GM18508 (cell line): ENCODE measurements around the gene FBXO30.

Experiments
- ATAC-seq: cut with Tn5 transposase; IDR thresholded peaks from one replicate; pipeline ENCODE4 v1.9.1; 2021; ENCODE audit warnings: moderate number of reproducible peaks; ENCODE audit not compliant: insufficient read depth, unreplicated experiment

The FBXO30 gene, protein sequence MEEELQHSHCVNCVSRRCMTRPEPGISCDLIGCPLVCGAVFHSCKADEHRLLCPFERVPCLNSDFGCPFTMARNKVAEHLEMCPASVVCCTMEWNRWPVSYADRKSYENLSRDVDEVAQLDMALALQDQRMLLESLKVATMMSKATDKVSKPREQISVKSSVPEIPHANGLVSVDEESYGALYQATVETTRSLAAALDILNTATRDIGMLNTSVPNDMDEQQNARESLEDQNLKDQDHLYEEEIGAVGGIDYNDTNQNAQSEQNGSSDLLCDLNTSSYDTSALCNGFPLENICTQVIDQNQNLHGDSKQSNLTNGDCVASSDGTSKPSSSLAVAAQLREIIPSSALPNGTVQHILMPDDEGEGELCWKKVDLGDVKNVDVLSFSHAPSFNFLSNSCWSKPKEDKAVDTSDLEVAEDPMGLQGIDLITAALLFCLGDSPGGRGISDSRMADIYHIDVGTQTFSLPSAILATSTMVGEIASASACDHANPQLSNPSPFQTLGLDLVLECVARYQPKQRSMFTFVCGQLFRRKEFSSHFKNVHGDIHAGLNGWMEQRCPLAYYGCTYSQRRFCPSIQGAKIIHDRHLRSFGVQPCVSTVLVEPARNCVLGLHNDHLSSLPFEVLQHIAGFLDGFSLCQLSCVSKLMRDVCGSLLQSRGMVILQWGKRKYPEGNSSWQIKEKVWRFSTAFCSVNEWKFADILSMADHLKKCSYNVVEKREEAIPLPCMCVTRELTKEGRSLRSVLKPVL

DNA sequence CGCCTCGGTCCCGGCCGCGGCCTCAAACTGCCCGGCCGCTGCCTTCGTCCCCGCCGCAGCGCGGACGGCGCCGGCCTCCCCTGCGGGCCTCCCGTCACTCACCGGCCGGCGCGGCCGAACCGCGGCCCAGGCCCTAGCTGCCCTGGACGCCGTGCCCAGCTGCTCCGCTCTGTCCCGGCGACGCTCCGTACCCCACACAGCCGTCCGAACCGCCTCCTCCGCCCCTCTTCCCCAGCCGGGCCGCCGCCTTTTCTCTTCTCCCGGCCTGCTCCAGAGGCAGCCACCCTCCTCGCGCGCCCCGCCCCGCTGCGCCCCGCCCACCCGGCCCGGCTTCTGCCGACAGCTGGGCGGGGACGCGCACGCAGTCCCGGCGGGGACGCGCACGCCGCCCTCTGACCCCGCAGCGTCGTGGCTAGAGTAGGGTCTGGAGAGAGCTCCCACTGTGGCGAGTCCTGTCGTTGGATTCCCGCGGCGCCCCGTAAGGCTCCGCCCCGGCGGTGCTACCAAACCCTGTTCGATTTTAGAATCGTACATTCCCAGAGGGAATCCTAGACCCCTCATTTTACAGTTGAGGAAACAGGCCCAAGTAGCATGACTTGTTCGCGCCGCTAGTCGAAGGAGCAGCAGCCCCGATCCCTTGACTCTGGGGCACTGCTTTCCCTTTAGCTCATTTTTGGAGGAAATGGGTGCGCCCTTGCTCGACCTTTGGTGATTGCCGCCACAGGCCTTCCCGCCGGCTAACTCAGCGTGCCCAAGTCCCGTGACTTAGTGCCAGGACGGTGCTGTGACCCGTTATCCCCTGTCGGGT lies at the start of gene FBXO30:
Gene FBXO30, minus strand, starts transcription at position 295 of the 808 bp plus-strand sequence. CDS start 8,390 bp downstream, outside the sequence.
- ATAC-seq, result peak; percentile 38

DNA sequence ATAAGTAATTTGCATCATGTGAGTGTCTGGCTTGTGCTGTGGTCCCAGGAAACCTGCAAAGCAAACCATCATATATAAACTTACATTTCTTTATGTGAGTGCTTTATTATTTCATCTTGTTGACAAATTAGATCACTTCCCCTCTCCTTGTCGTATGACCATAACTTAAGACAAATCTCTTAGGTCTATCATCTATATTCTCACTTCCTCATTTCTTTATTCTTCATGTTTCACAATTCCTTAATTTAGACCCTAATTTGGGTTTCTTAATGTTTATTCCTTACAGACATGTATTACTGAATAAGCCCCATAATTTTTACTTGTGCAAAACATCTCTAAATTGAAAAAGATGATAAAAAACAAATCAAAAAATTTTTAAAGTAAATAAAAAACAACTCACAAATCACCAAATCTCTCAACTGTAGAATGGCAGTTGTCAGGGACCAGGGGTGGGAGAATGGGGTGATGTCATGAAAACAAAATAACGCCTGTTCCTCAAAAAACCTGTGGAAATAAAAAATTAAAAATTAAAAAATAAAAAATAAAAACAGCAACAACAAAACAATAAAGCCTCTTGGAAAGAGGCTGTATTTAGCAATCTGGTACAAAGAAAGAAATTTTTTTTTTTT lies 49.5 kb upstream of the FBXO30 start:
- ATAC-seq, result peak; percentile 41

DNA sequence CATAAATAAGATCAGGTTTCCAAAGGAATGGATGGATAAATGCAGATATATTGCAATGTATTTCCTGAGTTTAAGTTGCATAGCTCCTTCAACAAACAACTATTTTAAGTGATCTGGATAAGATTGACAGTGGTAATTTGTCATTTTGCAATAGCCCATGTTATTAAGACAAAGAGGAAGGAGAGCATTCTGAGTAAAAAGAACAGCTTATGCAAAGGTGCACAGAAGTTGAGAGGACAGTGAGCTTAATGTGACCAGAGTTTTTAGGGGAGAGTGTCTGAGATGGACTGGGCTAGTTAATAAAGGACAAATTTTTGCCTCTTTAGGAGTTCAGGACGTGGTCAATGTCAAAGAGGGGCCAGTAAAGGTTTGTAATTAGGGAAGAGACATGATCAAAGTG lies 48.8 kb upstream of the FBXO30 start:
- no peak for ATAC-seq

DNA sequence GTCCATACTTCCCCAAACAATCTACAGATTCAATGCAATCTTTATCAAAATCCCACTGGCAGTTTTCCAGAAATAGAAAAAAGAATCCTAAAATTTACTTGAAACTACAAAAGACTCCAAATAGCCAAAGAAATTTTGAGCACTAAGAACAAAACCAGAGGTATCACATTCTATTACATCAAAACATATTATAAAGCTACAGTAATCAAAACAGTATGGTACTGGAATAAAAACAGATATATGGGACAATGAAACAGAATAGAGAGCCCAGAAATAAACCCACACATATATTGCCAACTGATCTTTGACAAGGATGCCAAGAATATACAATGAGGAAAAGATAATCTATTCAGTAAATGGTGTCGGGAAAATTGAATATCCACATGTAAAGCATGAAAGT lies 46.0 kb upstream of the FBXO30 start:
- ATAC-seq, result no peak

DNA sequence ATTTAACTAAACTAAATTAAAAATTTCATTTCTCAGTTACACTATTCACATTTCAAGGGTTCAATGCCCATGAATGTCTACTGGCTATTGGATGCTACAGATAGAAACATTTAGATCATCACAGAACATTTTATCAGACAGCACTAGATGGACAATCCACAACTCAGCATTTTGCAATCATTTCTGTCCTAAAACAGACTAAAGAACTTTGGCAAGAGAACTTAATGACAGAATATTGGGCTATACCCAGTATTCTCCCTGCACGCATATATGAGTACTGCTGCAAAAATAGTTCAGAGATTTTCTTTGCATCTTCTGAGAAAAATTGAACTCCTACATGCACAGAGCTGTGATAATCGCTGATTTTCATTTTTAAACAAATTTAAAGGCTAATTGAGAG lies 36.1 kb upstream of the FBXO30 start:
- ATAC-seq, result no peak

DNA sequence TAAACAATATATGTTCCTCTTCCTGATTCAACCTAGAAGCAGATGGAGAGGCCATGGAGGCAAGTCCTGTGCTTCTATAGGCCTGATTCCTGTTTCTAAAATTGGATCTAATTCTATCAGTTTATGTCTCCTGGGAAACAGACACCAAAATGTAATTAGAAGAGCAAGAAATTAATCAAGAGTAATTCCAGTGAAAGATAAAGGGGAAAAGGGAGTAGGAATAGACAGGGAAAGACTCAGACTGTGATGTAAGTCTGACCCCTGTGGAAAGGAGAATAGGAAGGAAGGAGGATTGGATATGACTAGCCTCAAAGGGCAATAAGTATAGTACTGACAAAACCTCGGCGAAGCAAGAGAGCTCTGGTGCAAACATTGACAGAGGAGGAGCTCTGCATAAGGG lies 33.9 kb upstream of the FBXO30 start:
- no peak for ATAC-seq

DNA sequence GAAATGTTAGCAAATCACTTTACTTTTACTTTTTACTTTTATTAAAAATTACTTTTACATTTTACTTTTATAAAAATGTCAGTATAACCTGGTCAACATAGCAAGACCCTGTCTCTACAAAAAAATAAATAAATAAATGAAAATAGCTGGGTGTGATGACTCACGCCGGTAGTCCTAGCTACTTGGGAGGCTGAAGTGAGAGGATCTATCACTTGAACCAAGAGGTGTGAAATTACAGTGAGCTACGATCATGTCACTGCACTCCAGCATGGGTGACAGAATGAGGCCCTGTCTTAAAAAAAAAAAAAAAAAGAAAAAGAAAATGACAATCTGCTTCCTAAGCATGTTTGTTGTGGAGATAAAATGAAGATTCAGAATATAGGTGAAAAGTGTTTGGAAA lies 31.0 kb upstream of the FBXO30 start:
- ATAC-seq, result no peak

DNA sequence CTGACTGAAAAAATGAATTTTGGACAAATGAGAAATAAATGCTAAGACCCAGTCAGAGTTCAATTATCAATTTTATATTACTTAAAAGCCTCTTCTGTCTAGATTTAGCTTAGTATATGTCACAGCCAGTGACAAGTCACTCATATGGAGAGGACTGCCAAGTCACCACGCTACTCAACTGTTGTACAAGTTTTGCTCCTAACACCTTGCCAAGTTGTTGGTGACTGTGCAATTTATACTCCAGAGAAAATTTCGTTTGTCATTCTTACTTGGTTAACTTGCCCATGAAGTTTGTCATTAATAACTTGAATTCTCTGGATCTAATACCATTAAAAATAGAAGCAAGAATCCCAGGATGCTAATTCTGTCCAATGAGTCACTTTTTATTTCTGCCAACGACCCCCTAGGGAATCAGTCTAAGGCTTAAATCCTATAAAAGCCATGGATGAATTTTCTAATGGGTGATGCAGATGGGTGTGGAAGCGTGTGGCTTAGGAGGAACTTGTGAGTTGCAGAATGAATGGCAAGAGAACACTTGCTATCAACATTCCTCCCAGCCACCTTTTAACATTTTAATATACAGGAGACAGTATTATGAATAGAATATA lies 30.4 kb upstream of the FBXO30 start:
- ATAC-seq, result no peak

DNA sequence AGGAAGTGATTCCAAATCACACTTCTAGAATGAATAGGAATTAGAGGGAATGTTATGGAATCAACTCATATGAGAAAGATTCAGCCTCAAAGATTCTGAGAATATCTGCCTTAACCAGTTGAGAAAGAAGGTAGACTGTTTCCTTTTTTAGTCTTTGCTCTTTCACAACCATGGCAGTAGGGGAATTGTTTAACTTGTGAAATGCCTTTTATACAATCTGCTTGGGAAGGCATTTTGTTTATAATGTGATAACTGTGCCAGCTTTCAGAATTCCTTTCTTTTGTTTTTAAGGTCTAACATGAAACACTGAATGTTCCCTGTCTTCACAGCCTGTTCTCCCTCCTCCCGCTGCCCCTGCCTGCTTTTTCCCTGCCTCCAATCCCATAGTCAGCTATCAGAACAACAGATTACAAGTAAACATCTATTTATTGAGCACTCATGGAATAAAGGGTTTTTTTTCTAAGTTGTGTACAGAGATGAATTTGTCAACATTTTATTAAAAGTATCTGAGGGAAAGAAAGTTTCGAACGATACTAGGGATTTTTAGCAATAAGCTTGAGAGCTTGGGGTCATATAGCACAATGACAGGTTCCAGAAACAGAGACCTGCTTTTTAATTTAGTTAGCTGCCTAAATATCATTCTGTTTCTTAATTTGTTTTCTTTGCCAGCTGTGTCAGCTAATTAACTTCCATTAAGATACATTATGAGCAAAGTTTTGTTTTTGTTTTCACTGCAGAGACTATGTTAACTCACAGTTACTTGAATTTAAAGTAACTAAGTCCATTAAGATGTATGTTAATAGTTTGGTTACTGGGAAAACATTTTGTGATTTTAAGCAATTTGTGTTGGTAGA lies 28.3 kb upstream of the FBXO30 start:
- no peak for ATAC-seq

DNA sequence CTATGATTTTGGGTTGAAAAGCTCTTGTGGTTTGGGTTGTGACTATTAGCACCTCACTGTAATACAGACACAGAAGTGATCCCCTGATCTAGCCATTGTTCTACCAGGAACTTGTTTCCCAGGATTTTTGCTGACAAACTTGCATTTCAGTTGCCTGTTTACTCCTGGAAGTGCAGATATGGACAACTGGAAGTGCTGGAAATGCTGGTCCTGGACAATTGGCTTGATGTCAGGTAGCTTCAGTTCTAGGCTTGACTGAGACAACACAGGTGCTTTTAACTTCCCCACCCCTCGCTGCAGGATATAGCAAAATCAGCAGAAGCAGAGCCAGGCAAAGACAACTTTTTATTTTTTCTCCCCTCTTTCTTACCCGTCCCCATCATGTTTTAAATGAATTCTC lies 27.1 kb upstream of the FBXO30 start:
- ATAC-seq, result no peak

DNA sequence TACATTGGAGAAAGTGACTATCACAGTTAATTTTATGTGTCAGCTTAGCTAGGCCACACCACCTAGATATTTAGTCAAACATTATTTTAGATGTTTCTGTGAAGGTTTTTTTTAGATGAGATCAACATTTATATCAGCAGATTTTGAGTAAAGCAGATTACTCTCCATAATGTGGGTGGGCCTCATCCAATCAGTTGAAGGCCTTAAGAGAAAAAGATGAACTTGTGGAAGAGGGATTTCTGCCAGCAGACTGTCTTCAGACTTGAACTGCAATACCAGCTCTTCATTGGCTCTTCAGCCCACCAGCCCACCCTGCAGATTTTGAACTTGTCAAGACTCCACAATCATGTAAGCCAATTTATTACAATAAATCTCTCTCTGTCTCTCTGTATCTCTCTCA lies 25.1 kb upstream of the FBXO30 start:
- no peak for ATAC-seq

DNA sequence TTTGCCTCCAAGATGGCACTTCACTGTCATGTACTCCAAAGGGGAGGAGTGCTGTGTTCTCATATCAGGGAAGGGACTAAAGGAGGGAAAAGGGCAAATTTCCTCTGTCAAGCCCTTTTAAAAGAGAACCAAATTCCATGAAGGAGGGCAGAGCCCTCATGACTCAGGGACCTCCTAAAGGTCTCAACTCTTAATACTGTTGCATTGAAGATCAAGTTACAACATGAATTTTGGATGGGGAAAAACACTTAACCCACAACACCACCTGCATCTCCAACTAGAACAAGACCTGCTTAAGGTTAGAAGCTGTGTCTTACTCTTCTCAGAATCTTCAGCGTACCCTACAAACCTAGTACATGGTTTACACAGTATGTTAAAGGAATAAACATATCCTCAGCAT lies 23.7 kb upstream of the FBXO30 start:
- no peak for ATAC-seq

DNA sequence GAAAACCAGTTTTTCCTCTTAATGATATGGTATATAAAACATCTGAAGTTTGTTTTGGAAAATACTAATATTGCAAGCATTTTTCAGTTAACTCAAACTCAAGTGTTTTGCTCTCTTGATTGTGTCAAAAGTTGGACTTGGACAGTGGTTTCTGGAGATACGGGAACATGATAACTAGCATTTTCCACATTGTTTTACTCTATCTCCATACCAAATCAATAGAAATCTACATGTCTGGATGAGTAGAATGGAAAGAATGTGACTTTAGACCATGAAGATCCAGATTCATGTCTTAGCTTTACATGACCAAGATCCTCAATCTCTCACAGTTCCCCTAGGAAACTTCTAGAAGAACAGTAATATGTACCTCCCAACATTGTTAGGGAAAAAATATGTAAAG lies 22.2 kb upstream of the FBXO30 start:
- no peak for ATAC-seq

DNA sequence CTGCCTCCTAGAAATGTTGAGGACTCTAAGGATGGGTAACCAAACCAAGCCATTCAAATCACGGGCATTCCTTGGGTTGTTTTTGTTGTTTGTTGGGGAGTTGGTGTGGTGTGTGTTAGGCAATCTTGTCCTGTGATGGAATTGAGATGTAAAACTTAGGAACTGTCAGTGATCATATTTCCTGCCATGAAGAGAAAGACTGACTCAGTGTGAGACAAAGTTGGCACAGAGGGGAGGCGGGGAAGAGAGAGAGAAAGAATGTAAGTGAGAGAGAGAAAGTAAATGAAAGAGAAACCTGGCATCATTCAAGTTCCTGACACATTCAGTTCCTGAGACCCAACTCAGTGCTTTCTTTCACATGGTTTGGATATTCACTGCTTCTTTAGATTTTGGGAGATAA lies 21.6 kb upstream of the FBXO30 start:
- no peak for ATAC-seq

DNA sequence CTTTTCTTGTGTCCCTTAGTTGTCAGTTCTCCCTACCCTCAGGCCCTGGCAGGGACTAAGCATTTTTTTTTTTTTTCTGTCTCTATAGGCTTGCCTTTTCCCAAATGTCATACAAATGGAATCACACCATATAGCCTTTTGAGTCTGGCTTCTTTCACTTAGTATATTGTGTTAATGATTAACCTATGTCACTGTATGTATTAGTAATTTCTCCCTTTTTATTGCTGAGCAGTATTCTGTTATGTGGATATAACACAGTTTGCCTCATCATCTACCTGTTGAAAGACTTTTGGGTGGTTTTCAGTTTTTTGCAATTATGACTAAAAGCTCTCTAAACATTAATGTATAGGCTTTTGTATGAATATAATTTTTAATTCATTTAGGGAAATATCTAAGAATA lies 16.0 kb upstream of the FBXO30 start:
- no peak for ATAC-seq

DNA sequence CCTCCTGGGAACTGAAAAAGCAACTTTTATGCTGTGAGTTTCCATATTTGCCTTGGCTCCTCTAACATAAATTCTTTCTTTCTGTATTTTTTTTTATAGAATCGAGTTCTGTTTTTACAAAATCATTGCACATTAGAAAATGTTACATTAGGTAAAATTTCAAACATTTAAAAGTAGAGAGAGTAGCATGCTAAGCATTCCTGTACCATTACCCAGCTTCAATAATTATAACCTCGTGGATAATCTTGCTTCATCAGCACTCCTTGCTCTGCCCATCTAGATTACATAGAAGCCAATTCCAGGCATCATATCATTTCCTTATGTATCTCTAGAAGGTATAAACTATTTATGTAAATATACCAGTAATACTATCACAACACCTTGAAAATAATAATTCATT lies 15.4 kb upstream of the FBXO30 start:
- ATAC-seq, result no peak

DNA sequence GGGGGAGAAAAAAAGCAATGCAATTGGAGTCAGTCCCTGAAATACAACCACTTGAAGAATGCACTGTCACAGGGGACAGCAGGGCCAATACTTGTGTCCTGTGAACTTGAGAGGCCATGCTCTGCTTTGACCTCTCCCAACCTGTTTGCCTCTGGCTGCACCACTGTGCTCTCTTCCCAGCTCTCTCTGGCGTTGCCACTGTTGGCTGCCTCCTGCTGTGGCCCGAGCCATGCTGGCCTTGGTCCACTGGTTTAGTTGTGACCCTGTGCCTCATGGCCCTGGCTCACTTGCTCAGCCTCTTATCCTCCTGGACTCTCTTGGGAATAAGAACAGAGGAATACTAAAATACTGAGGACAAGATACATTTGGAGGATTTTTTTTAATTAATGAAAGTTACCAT lies 14.5 kb upstream of the FBXO30 start:
- ATAC-seq, result no peak

DNA sequence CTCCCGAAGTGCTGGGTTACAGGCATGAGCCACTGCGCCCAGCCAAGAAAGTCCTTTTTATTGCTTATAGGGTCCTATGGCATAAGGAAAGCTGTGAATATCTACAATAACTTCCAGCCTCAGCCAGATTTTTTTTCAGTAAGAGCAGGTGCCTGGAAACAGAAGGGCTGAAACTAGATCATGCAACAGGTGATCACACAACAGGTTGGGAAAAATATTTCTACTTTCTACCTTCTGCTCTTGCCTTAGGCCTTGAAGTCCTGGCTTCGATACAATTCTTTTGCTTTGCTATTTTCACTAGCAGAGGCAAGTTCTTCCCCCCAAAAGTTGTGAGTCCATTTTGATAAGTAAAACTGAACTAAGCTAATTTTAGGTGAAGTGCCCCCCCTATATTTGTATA lies 9.7 kb upstream of the FBXO30 start:
- no peak for ATAC-seq

DNA sequence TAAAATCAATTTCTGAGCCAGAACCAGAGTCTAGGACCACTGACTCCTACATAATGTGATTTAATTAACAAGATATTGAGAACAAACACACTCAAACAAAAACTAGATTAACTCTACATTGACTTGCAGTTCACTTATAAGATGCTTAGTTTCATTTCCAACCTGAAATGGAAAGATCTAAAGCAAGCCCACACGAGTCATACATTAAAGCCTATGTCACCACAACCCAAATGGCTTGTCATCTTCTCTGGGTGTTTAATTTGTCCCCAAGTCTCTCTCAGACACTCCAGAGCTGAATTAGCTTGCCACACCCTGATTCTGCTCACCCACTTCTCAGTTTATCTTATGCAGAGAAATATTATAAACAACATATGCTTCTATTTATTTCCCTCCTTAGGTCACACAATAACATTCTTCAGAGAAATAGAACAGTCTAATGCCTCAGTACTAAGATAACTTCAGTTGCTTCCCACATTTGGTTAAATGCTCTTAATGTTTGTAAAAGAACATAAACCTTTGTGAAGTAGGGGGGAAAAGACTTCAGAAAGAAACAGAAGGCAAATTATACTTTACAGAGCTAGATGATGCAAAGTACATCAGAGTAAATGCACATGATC lies 8.8 kb upstream of the FBXO30 start:
- no peak for ATAC-seq
